GM23338 (cell line): ENCODE results near the gene KIAA1614. TPM values are rescaled to one million over a fixed set of nuclear protein-coding genes. Genes with fewer than 3 reads are reported as not detected.
A peak's percentile ranks its signal among the peaks of the same experiment; 100 is the strongest.

Experiments
- ATAC-seq: fragments of 200-7000 bp; cut with Tn5 transposase; 3 replicates; pipeline ENCODE4 v1.9.1; 2020
- DNase-seq: peaks from one replicate; pipeline ENCODE4 v3.0.0-alpha.2; 2015; ENCODE audit warnings: low spot score
- H2AFZ ChIP-seq: fragments of 200-600 bp; sonication (generic); 2 replicates; pipeline ENCODE4 v1.8.0; 2016; ENCODE audit warnings: antibody characterized with exemption, mild to moderate bottlenecking, moderate library complexity
- H3F3A ChIP-seq: fragments of 200-600 bp; sonication (generic); replicated peaks from 2 replicates; pipeline ENCODE4 v1.8.0; 2017; ENCODE audit warnings: antibody characterized with exemption, mixed run types, low read depth
- H3K27ac ChIP-seq: fragments of 200-600 bp; sonication (generic); 2 replicates; pipeline ENCODE4 v1.6.1; 2016; ENCODE audit warnings: low read depth
- H3K27me3 ChIP-seq: fragments of 200-600 bp; sonication (generic); 2 replicates; pipeline ENCODE4 v1.8.0; 2016; ENCODE audit warnings: mild to moderate bottlenecking, mixed run types, moderate library complexity; ENCODE audit not compliant: insufficient read depth
- H3K36me3 ChIP-seq: fragments of 200-600 bp; sonication (generic); 2 replicates; pipeline ENCODE4 v1.8.0; 2016; ENCODE audit warnings: mild to moderate bottlenecking; ENCODE audit not compliant: insufficient read depth
- H3K4me1 ChIP-seq: fragments of 200-600 bp; sonication (generic); 2 replicates; pipeline ENCODE4 v1.8.0; 2016; ENCODE audit warnings: mild to moderate bottlenecking, moderate library complexity; ENCODE audit not compliant: insufficient read depth
- H3K4me2 ChIP-seq: fragments of 200-600 bp; sonication (generic); 2 replicates; pipeline ENCODE4 v1.7.1; 2017; ENCODE audit warnings: mixed run types
- H3K4me3 ChIP-seq: fragments of 200-600 bp; sonication (generic); 2 replicates; pipeline ENCODE4 v1.6.1; 2016; ENCODE audit warnings: mixed run types
- H3K79me2 ChIP-seq: fragments of 200-600 bp; sonication (generic); replicated peaks from 2 replicates; pipeline ENCODE4 v1.8.0; 2017; ENCODE audit warnings: mild to moderate bottlenecking; ENCODE audit not compliant: insufficient read depth
- H3K9me2 ChIP-seq: fragments of 200-600 bp; sonication (generic); 2 replicates; pipeline ENCODE4 v1.8.0; 2017; ENCODE audit not compliant: insufficient read depth
- H4K20me1 ChIP-seq: fragments of 200-600 bp; sonication (generic); replicated peaks from 2 replicates; pipeline ENCODE4 v1.8.0; 2017; ENCODE audit warnings: mild to moderate bottlenecking; ENCODE audit not compliant: insufficient read depth
- H3K27ac Mint-ChIP-seq: 2 replicates; pipeline ENCODE4 v1.8.0; 2020; ENCODE audit warnings: inconsistent platforms, mild to moderate bottlenecking, moderate library complexity, mixed read lengths
- H3K27me3 Mint-ChIP-seq: 3 replicates; pipeline ENCODE4 v1.8.0; 2022; ENCODE audit warnings: low read depth, mild to moderate bottlenecking, moderate library complexity, mixed read lengths, inconsistent platforms; ENCODE audit not compliant: insufficient read depth, poor library complexity
- H3K36me3 Mint-ChIP-seq: 3 replicates; pipeline ENCODE4 v1.8.0; 2021; ENCODE audit warnings: low read depth, mild to moderate bottlenecking, inconsistent platforms, moderate library complexity, mixed read lengths
- H3K4me1 Mint-ChIP-seq: 3 replicates; pipeline ENCODE4 v1.8.0; 2020; ENCODE audit warnings: mild to moderate bottlenecking, inconsistent platforms, mixed read lengths
- H3K4me3 Mint-ChIP-seq: 3 replicates; pipeline ENCODE4 v1.8.0; 2021; ENCODE audit warnings: moderate library complexity, mild to moderate bottlenecking, inconsistent platforms, mixed read lengths
- H3K9me3 Mint-ChIP-seq: 3 replicates; pipeline ENCODE4 v1.8.0; 2020; ENCODE audit warnings: moderate library complexity, mild to moderate bottlenecking, inconsistent platforms, mixed read lengths
- CREB1 ChIP-seq: fragments of 250-450 bp; sonication (Bioruptor Pico); IDR thresholded peaks from 2 replicates; pipeline ENCODE4 v1.5.0; 2020; ENCODE audit warnings: low read depth, mild to moderate bottlenecking, moderate library complexity
- CTCF ChIP-seq, 2 experiments: fragments of 200-600 bp in 1 of 2; sonication (generic) in 1 of 2; conservative IDR thresholded peaks; 2 replicates each; pipeline versions ENCODE4 v1.5.1 to v1.6.1; 2016 to 2017; ENCODE audit warnings: antibody characterized with exemption in 2 of 2, low read depth in 2 of 2, mild to moderate bottlenecking in 2 of 2, moderate library complexity in 1 of 2
- ETS1 ChIP-seq: IDR thresholded peaks from 2 replicates; pipeline ENCODE4 v1.6.1; 2016; ENCODE audit warnings: antibody characterized with exemption
- EZH2 ChIP-seq: fragments of 200-600 bp; sonication (generic); IDR thresholded peaks from one replicate; pipeline ENCODE4 v1.8.0; 2017; ENCODE audit warnings: antibody characterized with exemption, mild to moderate bottlenecking, low read depth; ENCODE audit not compliant: unreplicated experiment
- EZH2phosphoT487 ChIP-seq: fragments of 200-600 bp; sonication (generic); IDR thresholded peaks from one replicate; pipeline ENCODE4 v1.8.1; 2018; ENCODE audit warnings: antibody characterized with exemption; ENCODE audit not compliant: unreplicated experiment
- JUNB ChIP-seq: IDR thresholded peaks from one replicate; pipeline ENCODE4 v1.6.1; 2016; ENCODE audit warnings: antibody characterized with exemption; ENCODE audit not compliant: unreplicated experiment
- NANOG ChIP-seq: IDR thresholded peaks from 2 replicates; pipeline ENCODE4 v1.6.1; 2016; ENCODE audit warnings: antibody characterized with exemption, borderline replicate concordance
- POLR2AphosphoS5 ChIP-seq: IDR thresholded peaks from 2 replicates; pipeline ENCODE4 v1.6.1; 2016; ENCODE audit warnings: antibody characterized with exemption, low read depth
- REST ChIP-seq: IDR thresholded peaks from one replicate; pipeline ENCODE4 v1.6.1; 2018; ENCODE audit warnings: antibody characterized with exemption; ENCODE audit not compliant: unreplicated experiment
- STAT1 ChIP-seq: IDR thresholded peaks from one replicate; pipeline ENCODE4 v1.6.1; 2016; ENCODE audit warnings: antibody characterized with exemption; ENCODE audit not compliant: unreplicated experiment
- ZNF114 ChIP-seq: fragments of 250-450 bp; sonication (Bioruptor Pico); IDR thresholded peaks from 2 replicates; pipeline ENCODE4 v1.5.0; 2020; ENCODE audit warnings: mild to moderate bottlenecking, moderate library complexity
- ZNF331 ChIP-seq: fragments of 250-450 bp; sonication (Bioruptor Pico); IDR thresholded peaks from 2 replicates; pipeline ENCODE4 v1.5.0; 2020; ENCODE audit warnings: low read depth, mild to moderate bottlenecking, moderate library complexity
- ZNF462 ChIP-seq: fragments of 250-450 bp; sonication (Bioruptor Pico); IDR thresholded peaks from 2 replicates; pipeline ENCODE4 v1.5.0; 2020; ENCODE audit warnings: mild to moderate bottlenecking, moderate library complexity
- long read RNA-seq: library from polyadenylated mRNA; unstranded; transcript quantifications from one replicate; pipeline ENCODE4 v2.0.0, GENCODE V29; 2020; ENCODE audit not compliant: unreplicated experiment
- polyA plus RNA-seq: library from polyadenylated mRNA; unstranded; fragments of >200 nt; fragmentation: Nextera tagmentation; extraction: Ambion mirVana; gene quantifications from 2 replicates; pipeline ENCODE4 v1.2.1, GENCODE V29; 2016
- total RNA-seq: library from RNA; depleted of rRNA; stranded (reverse); fragments of >200 nt; shearing (Covaris generic); gene quantifications from 2 replicates; pipeline ENCODE4 v1.2.3, GENCODE V29; 2014; rRNA removed

KIAA1614 gene
- 1.8 and 2.3 TPM in 2 replicates for total RNA-seq
- polyA plus RNA-seq, result 0.80 and 1.1 TPM in 2 replicates
- long read RNA-seq, partial matches to known transcripts, result 1 of 1 reads
- long read RNA-seq, other reads (novel, unspliced or antisense), result 0 of 1 reads

- no peak within 1 kb of the TSS for H3K27ac ChIP-seq
- H3K27me3 Mint-ChIP-seq, result peaks cover 22% of the 10 kb centered on the region
- peak within 1 kb of the TSS; percentile 86 for H2AFZ ChIP-seq
- H3K36me3 Mint-ChIP-seq, result no peaks in the 10 kb centered on the region; the same call in 2 of the 3 replicates
- H3K4me1 ChIP-seq, result peaks cover 6% of the 10 kb centered on the region; the same call in 1 of the 2 replicates
- peaks cover 37% of the 10 kb centered on the region for H3K4me1 Mint-ChIP-seq
- H3K9me2 ChIP-seq, result no peaks in the 10 kb centered on the region
- no peak for TF ChIP-seq ETS1
- TF ChIP-seq ZNF462 (CRISPR knock-in tag), result no peak
- peak; percentile 14 for TF ChIP-seq EZH2
- no peak for TF ChIP-seq CREB1 (CRISPR knock-in tag)
- no peak for TF ChIP-seq REST
- no peak for TF ChIP-seq ZNF114 (CRISPR knock-in tag)
- TF ChIP-seq JUNB, result no peak
- no peak for TF ChIP-seq ZNF331
- no peak for TF ChIP-seq CTCF (conservative IDR thresholded peaks at IDR 0.05; ENCODE audit: low read depth in 2 of 2)
- TF ChIP-seq POLR2AphosphoS5, result peak; percentile 31
- no peak for TF ChIP-seq STAT1
- no peak for TF ChIP-seq EZH2phosphoT487
- no peak for TF ChIP-seq NANOG
- no peaks in the 10 kb centered on the region for H4K20me1 ChIP-seq
- H3F3A ChIP-seq, result no peaks in the 10 kb centered on the region
- H3K79me2 ChIP-seq, result no peaks in the 10 kb centered on the region
- H3K27ac Mint-ChIP-seq, result 0 out of 2 replicates have a peak within 1 kb of the TSS, but pooled peaks have one; percentile 30
- H3K9me3 Mint-ChIP-seq, result no peaks in the 10 kb centered on the region; the same call in 2 of the 3 replicates
- DNase-seq, result peak; percentile 68
- H3K4me3 Mint-ChIP-seq, result peak within 1 kb of the TSS; percentile 82
- peaks cover 33% of the 10 kb centered on the region for H3K27me3 ChIP-seq
- no peaks in the 10 kb centered on the region for H3K36me3 ChIP-seq
- peak within 1 kb of the TSS; percentile 65 for H3K4me3 ChIP-seq
- H3K4me2 ChIP-seq, result peak within 1 kb of the TSS; percentile 86
- ATAC-seq, result peak; percentile 57
Observed at GRCh38 chr1:180912801-180913565, at the start of gene KIAA1614. KIAA1614 (plus strand) TSS chr1:180912897; CDS start chr1:180913244, 347 bp downstream.
